HEK293T (cell line): ENCODE data around the gene RNF222.
"Not testable (repeated sequence)": the region's sequence is repeated elsewhere in the genome, so short reads cannot be mapped to it uniquely, and the experiment has no call there.

Experiments
- CTCF ChIA-PET: fragments of 350-600 bp; formaldehyde crosslinking; extraction: SDS; loops from one replicate; lab custom pipeline; 2021; ENCODE audit warnings: antibody characterized with exemption, inconsistent platforms; lab: Yijun Ruan, JAX
- POLR2A ChIA-PET: fragments of 350-600 bp; formaldehyde crosslinking; extraction: SDS; loops from one replicate; lab custom pipeline; 2020; ENCODE audit warnings: antibody characterized with exemption, inconsistent platforms; lab: Yijun Ruan, JAX
- DNase-seq: peaks from one replicate; pipeline ENCODE4 v3.0.0; 2012; ENCODE audit warnings: mixed read lengths; ENCODE audit errors: extremely low spot score
- ARNT ChIP-seq: fragments of 450-650 bp; IDR thresholded peaks from 2 replicates; pipeline ENCODE4 v1.6.1; 2017; ENCODE audit warnings: mild to moderate bottlenecking
- BHLHE40 ChIP-seq: fragments of 450-650 bp; IDR thresholded peaks from 2 replicates; pipeline ENCODE4 v1.6.1; 2016; ENCODE audit warnings: mild to moderate bottlenecking, moderate library complexity, borderline replicate concordance
- CTBP1 ChIP-seq: fragments of 450-650 bp; IDR thresholded peaks from 2 replicates; pipeline ENCODE4 v1.6.1; 2016; ENCODE audit warnings: borderline replicate concordance
- ELF4 ChIP-seq: fragments of 450-650 bp; IDR thresholded peaks from 2 replicates; pipeline ENCODE4 v1.6.1; 2017; ENCODE audit warnings: antibody characterized with exemption
- FOXA1 ChIP-seq: fragments of 450-650 bp; IDR thresholded peaks from 2 replicates; pipeline ENCODE4 v1.6.1; 2016; ENCODE audit warnings: mild to moderate bottlenecking
- FOXK2 ChIP-seq: fragments of 450-650 bp; IDR thresholded peaks from 2 replicates; pipeline ENCODE4 v1.6.1; 2016; ENCODE audit warnings: mild to moderate bottlenecking
- FOXM1 ChIP-seq: fragments of 450-650 bp; IDR thresholded peaks from 2 replicates; pipeline ENCODE4 v1.6.1; 2017; ENCODE audit warnings: mild to moderate bottlenecking, borderline replicate concordance
- HDGF ChIP-seq: fragments of 450-650 bp; IDR thresholded peaks from 2 replicates; pipeline ENCODE4 v1.6.1; 2017; ENCODE audit warnings: antibody characterized with exemption, borderline replicate concordance
- L3MBTL2 ChIP-seq: fragments of 450-650 bp; conservative IDR thresholded peaks from 2 replicates; pipeline ENCODE4 v1.6.1; 2016; ENCODE audit warnings: mild to moderate bottlenecking
- LEF1 ChIP-seq: fragments of 450-650 bp; IDR thresholded peaks from 2 replicates; pipeline ENCODE4 v1.6.1; 2017; ENCODE audit warnings: mild to moderate bottlenecking, borderline replicate concordance
- NFRKB ChIP-seq: fragments of 450-650 bp; IDR thresholded peaks from 2 replicates; pipeline ENCODE4 v1.6.1; 2016; ENCODE audit warnings: mild to moderate bottlenecking, moderate library complexity
- SP1 ChIP-seq: fragments of 450-650 bp; IDR thresholded peaks from 2 replicates; pipeline ENCODE4 v1.6.1; 2017
- SUZ12 ChIP-seq: fragments of 450-650 bp; IDR thresholded peaks from 2 replicates; pipeline ENCODE4 v1.6.1; 2016; ENCODE audit warnings: mild to moderate bottlenecking
- TARDBP ChIP-seq: fragments of 450-650 bp; IDR thresholded peaks from 2 replicates; pipeline ENCODE4 v1.6.1; 2016
- ZNF384 ChIP-seq: fragments of 450-650 bp; IDR thresholded peaks from 2 replicates; pipeline ENCODE4 v1.6.1; 2016
- TF ChIP-seq, protein P1 (sequence below): fragments of 450-650 bp; IDR thresholded peaks from 2 replicates; pipeline ENCODE4 v1.6.1; 2016

Gene RNF222

DNA sequence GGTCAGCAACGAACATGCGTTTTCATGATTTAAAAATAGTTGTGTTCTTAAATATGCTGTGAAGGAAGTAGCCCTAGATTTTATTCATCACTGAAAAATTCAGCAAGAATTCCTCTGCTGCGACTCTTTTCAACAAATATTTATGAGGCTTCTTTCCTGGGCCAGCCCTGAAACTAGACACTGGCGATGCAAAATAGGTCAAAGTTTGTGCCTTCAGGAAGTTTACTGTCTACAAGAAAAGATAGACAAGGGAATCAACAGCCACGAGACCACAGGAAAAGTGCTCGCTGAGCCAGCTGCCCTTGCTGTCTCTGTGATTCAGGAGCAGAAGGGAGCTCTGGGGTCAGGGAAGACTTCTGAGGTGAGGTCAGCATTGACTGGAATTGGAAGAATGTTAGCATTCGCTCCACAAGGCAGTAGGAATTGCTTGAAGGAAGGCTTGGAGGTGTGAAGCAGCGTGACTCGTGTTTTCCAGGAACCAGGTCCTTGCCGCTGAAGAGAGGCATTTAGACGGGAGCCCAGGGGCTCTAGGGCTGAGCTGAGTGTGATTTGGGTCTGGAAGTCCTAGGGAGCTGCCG is 12.7 kb downstream of the RNF222 start:
- POLR2A ChIA-PET = no interaction called here
- DNase-seq = no peak
- no peak for TF ChIP-seq BHLHE40
- TF ChIP-seq ZNF384 = no peak
- TF ChIP-seq L3MBTL2 = no peak
- TF ChIP-seq LEF1 = no peak
- TF ChIP-seq HDGF = no peak
- TF ChIP-seq FOXK2 = no peak
- TF ChIP-seq NFRKB = no peak
- TF ChIP-seq ELF4 = no peak
- TF ChIP-seq CTBP1 = no peak
- TF ChIP-seq FOXA1 = no peak
- TF ChIP-seq, protein P1, sequence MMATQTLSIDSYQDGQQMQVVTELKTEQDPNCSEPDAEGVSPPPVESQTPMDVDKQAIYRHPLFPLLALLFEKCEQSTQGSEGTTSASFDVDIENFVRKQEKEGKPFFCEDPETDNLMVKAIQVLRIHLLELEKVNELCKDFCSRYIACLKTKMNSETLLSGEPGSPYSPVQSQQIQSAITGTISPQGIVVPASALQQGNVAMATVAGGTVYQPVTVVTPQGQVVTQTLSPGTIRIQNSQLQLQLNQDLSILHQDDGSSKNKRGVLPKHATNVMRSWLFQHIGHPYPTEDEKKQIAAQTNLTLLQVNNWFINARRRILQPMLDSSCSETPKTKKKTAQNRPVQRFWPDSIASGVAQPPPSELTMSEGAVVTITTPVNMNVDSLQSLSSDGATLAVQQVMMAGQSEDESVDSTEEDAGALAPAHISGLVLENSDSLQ = no peak
- no peak for TF ChIP-seq TARDBP
- no peak for TF ChIP-seq SUZ12
- TF ChIP-seq SP1 = no peak
- no peak for TF ChIP-seq ARNT
- no peak for TF ChIP-seq FOXM1
- CTCF ChIA-PET = no interaction called here

DNA sequence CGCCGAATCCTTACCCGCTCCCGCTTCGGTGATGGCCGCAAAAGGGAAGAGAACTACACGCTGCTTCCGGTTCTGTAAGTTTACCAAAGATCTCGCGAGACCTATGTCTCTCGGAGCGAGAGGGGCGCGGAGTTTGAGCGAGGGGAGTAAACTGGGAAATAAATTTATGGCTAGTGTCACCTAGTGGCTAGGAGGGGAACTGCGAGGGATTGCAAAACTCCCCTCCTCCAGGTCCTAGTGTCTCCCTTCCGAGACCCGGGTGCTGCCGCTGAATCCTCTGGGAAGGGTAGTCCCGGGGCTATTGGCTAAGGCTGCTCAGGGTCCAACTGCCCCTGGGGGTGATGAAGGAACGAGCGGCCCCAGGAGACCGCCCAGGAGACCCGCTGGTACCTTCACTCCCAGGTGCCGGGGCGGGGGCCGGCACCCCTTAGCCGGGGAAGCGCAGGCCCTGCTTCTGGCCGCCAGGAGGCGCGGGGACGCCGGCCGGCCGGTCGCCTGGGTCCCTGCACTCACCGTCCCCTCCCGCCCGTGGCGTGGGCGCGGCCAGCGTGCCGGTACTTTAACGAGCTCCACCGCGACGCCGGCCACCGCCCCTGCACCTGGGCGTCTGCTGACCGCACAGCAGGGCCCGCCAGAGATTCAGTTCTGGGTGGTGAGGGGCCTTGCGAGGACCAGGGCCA is 14.3 kb downstream of the RNF222 start, which contains the start of gene RPL26:
RPL26 (minus strand) TSS at position 51 of the 680 bp plus-strand sequence. CDS start 883 bp downstream, outside the sequence.
- POLR2A ChIA-PET = interaction anchor here (0.6 to 2.1 kb wide), 21 partner anchors 9 to 459 kb away, joined by 3 to 6 read pairs (median 3); partner anchors contain the start of genes CCDC42, MYH10, NDEL1 and RANGRF
- CTCF ChIA-PET = interaction anchor here (0.6 to 1.2 kb wide), 8 partner anchors 11 to 264 kb away, joined by 3 to 4 read pairs (median 3); partner anchors contain the start of gene RNF222
- DNase-seq = peak; percentile 92
- TF ChIP-seq NFRKB (no peak), SP1 (no peak), L3MBTL2 (no peak), LEF1 (no peak), SUZ12 (no peak), ZNF384 (no peak), ARNT (peak; percentile 39; the same call in 1 of the 2 replicates), HDGF (no peak), BHLHE40 (no peak), FOXK2 (no peak), FOXM1 (no peak), CTBP1 (no peak), FOXA1 (no peak), ELF4 (peak; percentile 98), TARDBP (peak; percentile 69; the same call in 1 of the 2 replicates)
- TF ChIP-seq, protein P1 = no peak

DNA sequence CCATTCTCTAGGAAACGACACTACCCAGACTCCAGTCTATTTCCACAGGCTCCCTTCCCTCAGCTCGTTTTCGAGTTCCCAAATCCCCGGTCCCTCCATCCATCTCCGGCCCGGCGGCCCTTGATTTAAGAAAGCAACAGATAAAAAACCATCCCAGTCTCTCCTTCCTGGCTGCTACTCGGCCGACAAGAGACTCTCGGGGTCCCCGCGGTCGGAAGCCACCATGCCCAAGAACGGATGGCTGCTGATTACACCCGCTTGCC is 14.8 kb downstream of the RNF222 start:
- CTCF ChIA-PET = no interaction called here
- POLR2A ChIA-PET = interaction anchor here (1.0 to 2.1 kb wide), 4 partner anchors 10 to 244 kb away, joined by 3 to 6 read pairs (median 4); no protein-coding TSS in a partner anchor
- DNase-seq = no peak

DNA sequence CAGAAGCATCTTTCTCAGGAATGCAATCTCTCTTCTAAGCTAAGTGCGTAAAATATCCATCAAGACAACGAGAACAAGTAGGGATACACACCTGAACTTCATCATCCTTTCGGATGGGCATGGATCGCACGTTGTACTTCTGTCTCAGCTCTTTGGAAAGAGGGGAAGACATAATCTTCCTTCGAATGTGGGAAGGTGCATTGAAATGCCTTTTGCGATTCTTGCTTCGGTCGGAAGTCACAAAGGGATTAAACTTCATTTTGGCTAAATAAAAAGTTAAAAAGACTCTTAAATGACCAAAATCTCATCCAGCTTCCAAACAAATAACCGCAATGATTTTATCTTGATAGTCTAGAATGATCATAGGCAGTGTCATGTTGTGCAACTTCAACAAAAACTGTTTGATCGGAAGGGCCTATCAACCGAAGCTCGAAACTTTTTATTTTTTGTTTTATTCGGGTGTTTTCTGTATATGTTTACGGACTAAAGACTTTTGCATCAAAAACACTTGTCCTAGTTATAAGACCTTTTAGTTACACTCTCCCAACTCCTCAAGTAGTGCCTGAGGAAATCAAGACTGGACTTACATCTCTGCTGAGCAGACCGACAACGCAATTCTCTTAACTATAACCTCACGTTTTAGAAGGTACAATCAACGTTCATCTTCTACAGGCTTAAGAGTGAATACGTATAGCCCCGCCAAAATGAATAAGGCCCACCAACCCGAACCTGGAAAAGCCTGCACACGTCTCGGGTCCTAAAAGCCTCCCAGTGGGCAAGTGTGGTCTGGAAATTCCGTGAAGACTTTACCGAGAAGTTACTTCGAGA is 15.4 kb downstream of the RNF222 start:
- ChIA-PET CTCF (interaction anchor here (0.6 to 0.7 kb wide), 2 partner anchors 316 to 400 kb away, joined by 3 to 4 read pairs; no protein-coding TSS in a partner anchor), POLR2A (interaction anchor here (0.7 to 2.1 kb wide), 8 partner anchors 10 to 248 kb away, joined by 3 to 6 read pairs (median 3); partner anchors contain the start of gene MYH10)
- TF ChIP-seq L3MBTL2 (no peak), HDGF (no peak)
- no peak for DNase-seq

More for the DNA sequence above, 14.8 kb downstream of the RNF222 start:
- TF ChIP-seq ARNT (no peak), L3MBTL2 (peak; percentile 68; the same call in 1 of the 2 replicates)

DNA sequence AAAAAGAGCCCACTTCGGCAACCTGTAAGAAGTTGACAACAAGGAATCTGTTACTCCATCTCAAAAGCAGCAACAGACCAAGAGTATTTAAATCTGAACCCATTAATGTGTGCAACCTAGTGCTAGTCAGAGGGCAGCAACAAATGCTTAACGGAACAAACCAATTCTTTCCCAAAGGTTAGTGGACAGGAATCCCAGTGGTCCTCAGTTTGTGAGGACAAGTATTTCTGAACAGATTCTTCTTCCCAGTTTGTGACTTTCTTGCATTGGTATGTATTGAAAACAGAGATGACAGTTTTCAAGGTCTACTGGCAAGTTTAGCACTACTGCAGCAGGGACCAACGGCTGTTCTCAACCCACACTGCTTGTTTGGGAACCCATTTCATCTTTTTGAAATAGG is 17.6 kb downstream of the RNF222 start:
- DNase-seq = no peak
- POLR2A ChIA-PET = no interaction called here
- TF ChIP-seq TARDBP (no peak), SUZ12 (no peak), FOXM1 (no peak), ARNT (no peak), FOXA1 (no peak), CTBP1 (no peak), HDGF (no peak), ZNF384 (no peak)
- CTCF ChIA-PET = no interaction called here

DNA sequence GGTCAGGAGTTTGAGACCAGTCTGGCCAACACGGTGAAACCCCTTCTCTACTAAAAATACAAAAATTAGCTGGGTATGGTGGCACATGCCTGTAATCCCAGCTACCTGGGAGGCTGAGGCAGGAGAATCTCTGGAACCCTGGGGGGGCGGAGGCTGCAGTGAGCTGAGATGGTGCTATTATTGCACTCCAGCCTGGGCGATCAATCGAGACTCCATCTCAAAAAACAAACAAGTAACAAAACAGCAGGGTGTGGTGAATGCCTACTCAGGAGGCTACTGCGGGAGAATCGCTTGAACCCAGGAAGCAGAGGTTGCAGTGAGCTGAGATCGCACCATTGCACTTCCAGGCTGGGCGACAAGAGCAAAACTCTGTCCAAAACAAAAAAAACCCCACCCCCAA is 19.5 kb downstream of the RNF222 start:
- CTCF ChIA-PET, DNase-seq, POLR2A ChIA-PET: not testable (repeated sequence)
